ENCODE results near the gene RBMS3.

RBMS3 gene

DNA sequence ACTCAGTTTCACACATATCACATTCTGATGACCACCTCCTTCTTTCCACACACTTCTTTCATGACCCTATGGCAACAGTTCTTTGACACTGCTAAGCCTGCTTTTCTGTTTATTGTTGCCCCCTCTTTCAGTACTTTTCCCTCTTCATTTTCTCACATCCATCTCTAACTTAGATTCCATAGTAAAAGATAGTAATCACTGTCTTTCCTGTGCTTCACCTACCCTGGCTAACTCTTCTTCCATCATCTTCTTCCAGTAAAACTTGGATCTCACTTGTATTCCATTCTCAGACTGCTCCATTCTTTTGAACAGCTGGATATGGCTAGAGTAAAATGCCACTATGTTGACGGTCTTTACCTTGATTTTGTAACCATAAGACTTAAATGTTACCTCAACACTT, 692.9 kb downstream of the RBMS3 start:
- TF ChIP-seq, protein P1, sequence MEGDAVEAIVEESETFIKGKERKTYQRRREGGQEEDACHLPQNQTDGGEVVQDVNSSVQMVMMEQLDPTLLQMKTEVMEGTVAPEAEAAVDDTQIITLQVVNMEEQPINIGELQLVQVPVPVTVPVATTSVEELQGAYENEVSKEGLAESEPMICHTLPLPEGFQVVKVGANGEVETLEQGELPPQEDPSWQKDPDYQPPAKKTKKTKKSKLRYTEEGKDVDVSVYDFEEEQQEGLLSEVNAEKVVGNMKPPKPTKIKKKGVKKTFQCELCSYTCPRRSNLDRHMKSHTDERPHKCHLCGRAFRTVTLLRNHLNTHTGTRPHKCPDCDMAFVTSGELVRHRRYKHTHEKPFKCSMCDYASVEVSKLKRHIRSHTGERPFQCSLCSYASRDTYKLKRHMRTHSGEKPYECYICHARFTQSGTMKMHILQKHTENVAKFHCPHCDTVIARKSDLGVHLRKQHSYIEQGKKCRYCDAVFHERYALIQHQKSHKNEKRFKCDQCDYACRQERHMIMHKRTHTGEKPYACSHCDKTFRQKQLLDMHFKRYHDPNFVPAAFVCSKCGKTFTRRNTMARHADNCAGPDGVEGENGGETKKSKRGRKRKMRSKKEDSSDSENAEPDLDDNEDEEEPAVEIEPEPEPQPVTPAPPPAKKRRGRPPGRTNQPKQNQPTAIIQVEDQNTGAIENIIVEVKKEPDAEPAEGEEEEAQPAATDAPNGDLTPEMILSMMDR (IDR thresholded peaks at IDR 0.05; ENCODE audit: insufficient read depth, missing control alignments), result no peak
- no peak for DNase-seq (ENCODE audit: insufficient read length, low spot score)
- FAIRE-seq, result no peak

DNA sequence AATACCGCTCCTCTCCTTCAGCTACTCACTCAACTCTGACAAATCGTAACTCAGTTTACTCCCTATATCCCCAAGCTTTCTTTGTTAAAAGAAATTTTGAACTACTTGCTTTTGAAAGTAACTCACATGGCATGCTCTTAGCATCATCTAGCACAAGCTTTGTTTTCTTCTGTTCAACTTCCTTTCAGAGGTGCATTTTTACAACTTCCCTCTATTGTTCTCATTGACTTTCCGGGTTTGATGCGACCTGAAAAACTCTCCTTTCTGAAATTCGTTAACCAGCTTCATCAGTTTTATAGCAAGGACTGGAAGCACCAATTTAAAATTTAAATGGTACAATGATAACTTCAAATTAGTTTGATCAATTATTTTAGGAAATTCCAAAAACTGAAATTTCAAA, 696.0 kb downstream of the RBMS3 start:
- TF ChIP-seq, protein P1 (IDR thresholded peaks at IDR 0.05; ENCODE audit: insufficient read depth, missing control alignments), result no peak
- no peak for DNase-seq (ENCODE audit: insufficient read length, low spot score)
- FAIRE-seq, result no peak

DNA sequence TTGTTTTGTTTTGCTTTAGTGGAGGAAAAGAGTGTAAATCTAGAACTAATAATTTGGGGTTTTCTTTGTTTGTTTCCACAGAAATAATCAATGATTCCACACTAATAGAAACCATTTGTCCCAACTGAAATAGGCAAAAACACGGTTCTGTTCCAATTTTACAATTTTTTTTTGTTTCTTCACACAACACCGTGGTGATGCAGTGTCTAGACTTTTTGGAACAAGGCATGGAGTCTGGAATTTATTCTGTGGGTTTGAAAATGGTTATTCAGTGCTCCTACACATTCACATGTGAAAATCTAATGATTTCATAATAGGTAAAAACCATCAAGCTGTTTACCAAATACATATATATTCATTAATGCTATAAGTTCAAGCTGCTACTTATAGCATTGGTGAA, 696.5 kb downstream of the RBMS3 start:
- TF ChIP-seq, protein P1 (IDR thresholded peaks at IDR 0.05; ENCODE audit: insufficient read depth, missing control alignments), result no peak
- no peak for FAIRE-seq
- no peak for DNase-seq (ENCODE audit: insufficient read length, low spot score)

DNA sequence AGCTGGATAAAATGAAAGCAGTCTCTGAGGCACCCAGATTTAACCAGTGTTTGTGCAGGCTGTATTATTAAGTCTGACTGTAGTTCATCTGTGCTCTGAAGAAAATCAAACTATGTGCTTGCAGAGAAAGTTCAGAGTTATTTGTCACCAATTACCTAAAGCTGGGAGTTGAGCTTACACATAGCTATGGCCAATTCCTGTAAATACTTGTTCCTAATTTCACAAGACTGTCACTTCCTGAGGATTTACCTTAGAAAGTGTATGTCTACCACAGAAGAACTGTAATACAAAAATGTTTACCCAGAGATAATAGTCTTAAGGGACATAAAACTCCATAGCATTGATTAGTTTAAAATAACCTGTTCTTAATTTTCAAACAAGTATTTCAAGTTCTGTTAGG, 697.2 kb downstream of the RBMS3 start:
- no peak for DNase-seq (ENCODE audit: insufficient read length, low spot score)
- FAIRE-seq, result no peak
- TF ChIP-seq, protein P1 (IDR thresholded peaks at IDR 0.05; ENCODE audit: insufficient read depth, missing control alignments), result no peak

DNA sequence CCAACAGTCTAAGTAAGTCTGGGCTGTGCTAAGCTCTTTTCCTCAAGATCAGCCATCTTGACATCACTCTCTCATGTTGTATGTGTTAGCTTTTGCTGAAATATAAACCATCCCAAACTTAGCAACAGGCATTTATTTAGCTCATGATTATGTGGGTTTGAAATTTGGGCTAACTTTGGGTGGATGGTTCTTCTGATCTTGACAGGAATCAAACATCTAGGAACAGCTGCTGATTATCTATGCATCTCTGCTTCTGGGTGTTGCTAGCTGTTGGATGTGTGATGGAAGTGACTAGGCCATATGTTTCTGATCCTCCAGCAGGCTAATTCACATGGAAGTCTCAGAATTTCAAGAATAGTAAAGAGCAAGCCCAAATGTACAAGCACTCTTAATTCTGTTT, 710.3 kb downstream of the RBMS3 start:
- TF ChIP-seq, protein P1 (IDR thresholded peaks at IDR 0.05; ENCODE audit: insufficient read depth, missing control alignments), result no peak
- FAIRE-seq, result no peak
- DNase-seq (ENCODE audit: insufficient read length, low spot score), result no peak

DNA sequence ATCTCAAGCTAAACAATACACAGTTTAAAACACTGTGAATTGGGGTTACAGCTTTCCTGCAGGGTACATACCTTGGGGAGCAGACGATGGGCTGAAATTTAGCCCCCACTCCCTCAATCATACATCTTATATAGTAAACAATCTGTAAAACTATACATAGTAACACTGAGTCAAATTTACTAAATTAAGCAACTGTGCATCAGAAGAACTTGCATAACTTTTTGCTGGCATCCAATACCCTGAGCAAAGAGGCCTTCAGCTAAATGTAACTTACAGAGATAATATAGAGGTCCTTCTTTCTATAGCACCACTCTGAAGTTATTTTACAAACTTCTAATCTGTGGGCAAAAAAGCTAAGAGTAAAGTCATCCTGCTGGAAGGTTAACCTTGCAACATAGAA, 721.9 kb downstream of the RBMS3 start:
- FAIRE-seq, result no peak
- TF ChIP-seq, protein P1 (IDR thresholded peaks at IDR 0.05; ENCODE audit: insufficient read depth, missing control alignments), result no peak
- no peak for DNase-seq (ENCODE audit: insufficient read length, low spot score)

DNA sequence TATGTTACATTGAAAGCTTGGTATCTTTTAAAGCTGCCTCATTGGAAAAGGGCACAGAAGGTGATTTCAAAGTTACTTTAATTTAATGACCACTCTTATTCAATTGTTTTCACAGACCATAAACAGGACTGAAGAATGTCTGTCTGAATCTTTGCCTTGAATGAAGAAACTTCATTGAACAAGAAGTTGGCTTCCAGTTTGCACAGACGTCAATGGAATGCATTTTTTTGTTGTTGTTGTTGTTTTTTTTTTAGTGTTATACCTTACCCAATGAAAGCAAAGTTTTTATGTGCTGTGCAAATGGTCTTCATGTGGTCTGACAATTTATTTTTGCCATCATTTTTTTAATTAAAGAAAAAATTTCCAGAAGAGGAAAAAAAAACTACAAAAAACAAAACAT, 722.9 kb downstream of the RBMS3 start:
- DNase-seq (ENCODE audit: insufficient read length, low spot score), result no peak
- no peak for FAIRE-seq
- TF ChIP-seq, protein P1 (IDR thresholded peaks at IDR 0.05; ENCODE audit: insufficient read depth, missing control alignments), result no peak
